HEK293T (cell line): ENCODE results near the gene LIX1L.

Source experiments
- ARNT ChIP-seq: fragments of 450-650 bp; IDR thresholded peaks from 2 replicates; pipeline ENCODE4 v1.6.1; 2017; ENCODE audit warnings: mild to moderate bottlenecking
- BHLHE40 ChIP-seq: fragments of 450-650 bp; IDR thresholded peaks from 2 replicates; pipeline ENCODE4 v1.6.1; 2016; ENCODE audit warnings: mild to moderate bottlenecking, moderate library complexity, borderline replicate concordance
- FOXK2 ChIP-seq: fragments of 450-650 bp; IDR thresholded peaks from 2 replicates; pipeline ENCODE4 v1.6.1; 2016; ENCODE audit warnings: mild to moderate bottlenecking
- FOXM1 ChIP-seq: fragments of 450-650 bp; IDR thresholded peaks from 2 replicates; pipeline ENCODE4 v1.6.1; 2017; ENCODE audit warnings: mild to moderate bottlenecking, borderline replicate concordance
- HDGF ChIP-seq: fragments of 450-650 bp; IDR thresholded peaks from 2 replicates; pipeline ENCODE4 v1.6.1; 2017; ENCODE audit warnings: antibody characterized with exemption, borderline replicate concordance
- NFRKB ChIP-seq: fragments of 450-650 bp; IDR thresholded peaks from 2 replicates; pipeline ENCODE4 v1.6.1; 2016; ENCODE audit warnings: mild to moderate bottlenecking, moderate library complexity
- SUZ12 ChIP-seq: fragments of 450-650 bp; IDR thresholded peaks from 2 replicates; pipeline ENCODE4 v1.6.1; 2016; ENCODE audit warnings: mild to moderate bottlenecking
- TARDBP ChIP-seq: fragments of 450-650 bp; IDR thresholded peaks from 2 replicates; pipeline ENCODE4 v1.6.1; 2016
- TF ChIP-seq, protein P1 (sequence below): fragments of 450-650 bp; IDR thresholded peaks from 2 replicates; pipeline ENCODE4 v1.6.1; 2016

DNA sequence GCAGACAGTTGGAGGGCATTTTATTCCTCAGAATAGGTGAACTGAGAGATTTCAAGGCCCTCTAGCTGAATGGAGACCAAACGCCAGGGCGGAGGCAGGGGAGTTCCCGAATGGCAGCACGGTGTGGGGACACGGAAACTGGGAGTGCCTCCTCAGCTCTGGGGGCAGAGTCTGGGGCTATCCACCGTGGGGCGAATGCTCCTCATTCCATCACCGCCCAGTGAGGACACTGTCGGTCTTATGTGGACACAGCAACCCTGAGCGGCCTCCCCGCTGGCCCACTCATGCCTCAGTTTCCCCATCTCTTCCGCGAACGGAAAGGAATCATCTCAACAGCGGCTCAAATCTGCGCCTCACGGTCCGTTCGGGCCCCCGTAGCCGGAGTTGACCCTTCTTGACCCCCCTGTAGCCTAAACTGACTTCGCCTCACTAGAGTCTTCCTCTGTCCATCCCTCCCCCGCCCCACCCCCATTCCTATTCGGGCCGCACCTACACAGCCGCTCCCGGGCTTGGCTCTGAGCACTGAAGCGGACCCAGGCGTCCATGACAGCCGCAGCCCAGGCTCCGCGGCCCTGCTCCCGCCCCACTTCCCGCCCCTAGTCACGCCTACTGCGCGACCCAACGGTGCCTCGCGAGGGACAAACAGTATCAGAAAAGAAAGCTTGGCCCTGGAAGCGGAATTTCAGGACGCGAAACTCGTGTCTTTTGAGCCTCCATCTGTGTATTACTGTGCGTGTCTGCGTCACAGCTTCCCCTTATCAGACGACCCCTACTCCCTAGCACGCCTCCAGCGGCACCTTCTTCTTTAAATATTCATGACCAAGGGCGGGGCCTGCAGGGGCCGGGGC is 39.4 kb downstream of the LIX1L start, which contains the start of gene PEX11B:
- no peak for TF ChIP-seq FOXK2
- no peak for TF ChIP-seq BHLHE40
- TF ChIP-seq SUZ12: no peak
- no peak for TF ChIP-seq NFRKB
- TF ChIP-seq HDGF: no peak
- TF ChIP-seq TARDBP: no peak
- TF ChIP-seq, protein P1, sequence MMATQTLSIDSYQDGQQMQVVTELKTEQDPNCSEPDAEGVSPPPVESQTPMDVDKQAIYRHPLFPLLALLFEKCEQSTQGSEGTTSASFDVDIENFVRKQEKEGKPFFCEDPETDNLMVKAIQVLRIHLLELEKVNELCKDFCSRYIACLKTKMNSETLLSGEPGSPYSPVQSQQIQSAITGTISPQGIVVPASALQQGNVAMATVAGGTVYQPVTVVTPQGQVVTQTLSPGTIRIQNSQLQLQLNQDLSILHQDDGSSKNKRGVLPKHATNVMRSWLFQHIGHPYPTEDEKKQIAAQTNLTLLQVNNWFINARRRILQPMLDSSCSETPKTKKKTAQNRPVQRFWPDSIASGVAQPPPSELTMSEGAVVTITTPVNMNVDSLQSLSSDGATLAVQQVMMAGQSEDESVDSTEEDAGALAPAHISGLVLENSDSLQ: no peak
- TF ChIP-seq ARNT: peak; percentile 20; the same call in 1 of the 2 replicates
- no peak for TF ChIP-seq FOXM1
